GM18858 (cell line): ENCODE measurements around the gene IL10RB.

Source experiments
- ATAC-seq: cut with Tn5 transposase; IDR thresholded peaks from one replicate; pipeline ENCODE4 v1.9.1; 2021; ENCODE audit not compliant: unreplicated experiment

Gene IL10RB

GRCh38 chr21:33265664-33266049, 510 bp upstream of the IL10RB start:
- ATAC-seq, result no peak

GRCh38 chr21:33266789-33267135, 595 bp downstream of the IL10RB start:
- no peak for ATAC-seq

DNA sequence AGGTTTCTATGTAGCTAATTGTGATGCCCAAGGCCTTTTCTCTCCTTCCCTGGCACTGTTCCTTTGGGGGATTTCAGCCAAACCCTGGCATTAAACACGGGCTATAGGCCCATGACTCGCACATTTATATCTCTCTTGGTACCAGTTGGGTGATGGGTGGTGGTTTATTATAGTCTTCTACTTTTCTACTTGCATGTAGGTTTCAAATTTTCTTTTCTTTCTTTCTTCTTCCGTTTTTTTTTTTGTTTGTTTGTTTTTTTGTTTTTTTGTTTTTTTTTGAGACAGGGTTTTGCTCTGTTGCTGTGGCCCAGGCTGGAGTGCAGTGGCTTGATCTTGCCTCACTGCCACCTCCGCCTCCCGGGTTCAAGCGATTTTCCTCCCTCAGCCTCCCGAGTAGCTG, 1.1 kb downstream of the IL10RB start:
- no peak for ATAC-seq

GRCh38 chr21:33268393-33268736, 2.2 kb downstream of the IL10RB start:
- ATAC-seq, result peak; percentile 11

DNA sequence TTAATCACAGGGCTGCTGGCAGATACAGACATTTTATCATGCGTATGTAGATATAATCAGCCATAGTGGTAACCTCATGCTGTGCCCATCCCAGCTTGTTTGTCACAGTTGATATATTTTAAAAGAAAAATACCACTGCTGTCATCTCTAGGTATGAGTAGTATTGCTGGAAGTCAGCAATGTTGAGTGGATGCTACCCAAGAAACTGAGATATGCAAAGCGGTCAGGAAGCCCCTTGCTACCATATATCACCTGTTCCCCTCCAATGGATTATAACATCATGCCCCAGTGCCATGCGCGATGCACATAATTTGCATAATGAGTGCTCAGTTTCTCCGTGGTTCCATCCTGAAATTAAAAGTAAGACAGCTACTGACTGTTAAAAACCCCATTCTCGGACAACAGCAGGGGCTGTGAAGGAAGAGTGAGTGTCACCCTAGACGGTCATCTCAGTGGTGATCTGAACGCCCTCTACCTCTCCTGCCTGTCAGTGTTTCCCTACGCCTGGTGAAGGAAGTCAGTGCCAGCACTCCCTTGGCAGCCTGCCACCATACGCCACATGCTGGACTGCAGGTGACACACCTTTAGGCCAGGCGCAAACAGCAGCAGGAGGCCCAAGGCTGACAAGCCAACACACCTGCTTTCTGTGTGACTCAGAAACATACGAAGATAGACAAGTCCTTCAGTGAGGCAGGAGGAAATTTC, 2.7 kb downstream of the IL10RB start:
- ATAC-seq, result peak; percentile 71

- ATAC-seq, result no peak
Observed at GRCh38 chr21:33270986-33271385, 4.8 kb downstream of the IL10RB start.

GRCh38 chr21:33273044-33273443, 6.9 kb downstream of the IL10RB start:
- no peak for ATAC-seq

- ATAC-seq, result no peak
Observed at GRCh38 chr21:33278721-33279120, 12.6 kb downstream of the IL10RB start.

GRCh38 chr21:33279330-33279820, 13.2 kb downstream of the IL10RB start:
- ATAC-seq, result no peak

- ATAC-seq, result no peak
Observed at GRCh38 chr21:33281096-33281652, 15.0 kb downstream of the IL10RB start.

GRCh38 chr21:33283203-33283602, 17.0 kb downstream of the IL10RB start:
- no peak for ATAC-seq

DNA sequence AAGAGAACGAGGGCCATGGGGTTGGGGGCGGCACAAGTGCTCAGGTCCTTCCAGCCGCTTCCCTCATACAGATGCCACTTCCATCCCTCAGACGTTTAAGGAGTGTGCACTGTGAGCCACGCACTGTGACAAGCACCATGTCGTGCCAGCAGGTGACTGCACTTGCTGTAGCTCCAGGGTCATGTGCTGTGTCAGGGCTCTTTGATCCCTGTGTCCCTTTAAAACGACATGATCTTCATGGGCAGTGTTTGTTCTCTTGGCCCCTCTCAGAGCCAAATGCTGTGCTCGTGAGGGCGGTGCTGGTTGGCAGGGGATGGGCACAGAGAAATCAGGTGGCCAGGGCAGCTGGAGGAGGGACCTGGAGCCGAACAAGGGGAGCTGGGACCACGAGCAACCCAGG, 19.9 kb downstream of the IL10RB start:
- ATAC-seq, result no peak

- ATAC-seq, result no peak
Observed at GRCh38 chr21:33286600-33287456, 20.7 kb downstream of the IL10RB start.

- no peak for ATAC-seq
Observed at GRCh38 chr21:33289199-33289819, 23.1 kb downstream of the IL10RB start.

DNA sequence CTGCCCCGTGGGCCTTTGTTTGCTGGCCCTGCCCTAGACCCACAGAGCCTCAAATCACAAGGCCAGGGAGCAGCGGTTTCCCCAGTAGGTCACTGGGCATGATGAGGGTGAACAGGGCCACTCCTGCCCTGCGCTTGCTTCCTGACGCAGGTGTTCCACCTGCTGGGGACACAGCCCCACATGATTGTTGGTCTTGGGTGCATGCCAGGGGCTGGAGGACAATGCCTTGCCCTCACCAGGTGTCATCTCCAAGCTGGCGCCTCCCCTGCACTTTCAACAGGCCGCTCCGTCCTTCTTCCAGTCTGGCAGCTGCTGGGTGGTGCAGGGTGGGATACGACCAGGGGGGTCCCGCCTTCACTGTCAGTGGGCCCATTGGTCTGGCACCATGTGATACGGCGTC, 24.3 kb downstream of the IL10RB start:
- no peak for ATAC-seq

- ATAC-seq, result no peak
Observed at GRCh38 chr21:33291686-33292085, 25.5 kb downstream of the IL10RB start.

- ATAC-seq, result no peak
Observed at GRCh38 chr21:33292724-33293123, 26.6 kb downstream of the IL10RB start.

GRCh38 chr21:33293136-33293535, 27.0 kb downstream of the IL10RB start:
- ATAC-seq, result no peak

DNA sequence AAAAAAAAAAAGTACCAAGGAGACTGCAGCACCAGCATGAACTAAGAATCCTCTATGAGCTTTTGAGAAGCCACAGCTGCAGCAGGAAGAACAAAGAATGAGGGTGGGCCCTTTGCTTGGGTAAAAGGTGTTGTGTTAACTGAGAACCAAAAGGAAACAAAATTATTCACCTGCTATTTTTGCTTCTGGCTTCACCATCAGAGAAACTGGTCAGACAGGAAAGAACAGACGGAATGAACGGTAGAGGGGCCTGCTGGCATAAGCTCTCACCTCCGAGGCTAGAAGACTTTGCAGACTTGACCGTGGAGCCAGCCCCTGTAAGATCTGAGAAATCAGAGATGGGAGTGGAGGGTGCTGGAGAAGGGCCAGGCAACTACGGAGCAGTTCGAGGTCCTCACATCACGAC, 27.6 kb downstream of the IL10RB start:
- ATAC-seq, result no peak

GRCh38 chr21:33296156-33296555, 30.0 kb downstream of the IL10RB start:
- no peak for ATAC-seq

- peak; percentile 79 for ATAC-seq
Observed at GRCh38 chr21:33299181-33299752, 33.1 kb downstream of the IL10RB start.
